ENCODE measurements around the gene SPATS1. TPM values are rescaled to one million over a fixed set of nuclear protein-coding genes. Genes with fewer than 3 reads are reported as not detected.
A peak's percentile ranks its signal among the peaks of the same experiment; 100 is the strongest.
"Not testable (repeated sequence)": the region's sequence is repeated elsewhere in the genome, so short reads cannot be mapped to it uniquely, and the experiment has no call there.

Gene SPATS1
- polyA plus RNA-seq, 3 donors from 2014 or later, result not detected

- Mint-ChIP-seq H3K4me1 (peaks cover 20 to 21% of the 10 kb centered on the region in 2 donors), H3K9me3 (peaks cover 0 to 2% (median 0%) of the 10 kb centered on the region in 6 donors), H3K36me3 (no peaks in the 10 kb centered on the region), H3K27me3 (ENCODE audit: low read depth in 3 of 3) (peaks cover 6 to 21% (median 14%) of the 10 kb centered on the region in 3 donors), H3K27ac (no peak overlapping the region), H3K4me3 (no peak overlapping the region)
- no peak for DNase-seq
Observed at GRCh38 chr6:44316481-44316880, 26.0 kb upstream of the SPATS1 start.

- peaks cover 13 to 14% of the 10 kb centered on the region in 2 donors for H3K4me1 Mint-ChIP-seq
- H3K27me3 Mint-ChIP-seq (ENCODE audit: low read depth in 3 of 3), result peaks cover 6 to 21% (median 14%) of the 10 kb centered on the region in 3 donors
- H3K27ac Mint-ChIP-seq, H3K4me3 Mint-ChIP-seq, H3K9me3 Mint-ChIP-seq, H3K36me3 Mint-ChIP-seq, DNase-seq: not testable (repeated sequence)
Observed at GRCh38 chr6:44317136-44317631, 25.3 kb upstream of the SPATS1 start.

- H3K4me1 Mint-ChIP-seq, result no peaks in the 10 kb centered on the region
- peaks cover 10 to 24% (median 12%) of the 10 kb centered on the region in 3 donors for H3K27me3 Mint-ChIP-seq (ENCODE audit: low read depth in 3 of 3)
Observed at GRCh38 chr6:44321210-44321609, 21.2 kb upstream of the SPATS1 start.

GRCh38 chr6:44327096-44327495 lies 15.4 kb upstream of the SPATS1 start:
- no peak overlapping the region for H3K4me3 Mint-ChIP-seq
- no peaks in the 10 kb centered on the region for H3K4me1 Mint-ChIP-seq
- DNase-seq, result no peak
- no peaks in the 10 kb centered on the region for H3K9me3 Mint-ChIP-seq
- H3K27me3 Mint-ChIP-seq (ENCODE audit: low read depth in 3 of 3), result peaks cover 4 to 13% (median 7%) of the 10 kb centered on the region in 3 donors
- H3K27ac Mint-ChIP-seq, result no peak overlapping the region
- H3K36me3 Mint-ChIP-seq, result no peaks in the 10 kb centered on the region

More at GRCh38 chr6:44321210-44321609, 21.2 kb upstream of the SPATS1 start:
- no peak for DNase-seq
- Mint-ChIP-seq H3K27ac (no peak overlapping the region), H3K4me3 (no peak overlapping the region), H3K36me3 (no peaks in the 10 kb centered on the region), H3K9me3 (peaks cover 0 to 2% (median 0%) of the 10 kb centered on the region in 6 donors)

- Mint-ChIP-seq H3K36me3 (no peaks in the 10 kb centered on the region), H3K4me3 (no peak overlapping the region), H3K9me3 (no peaks in the 10 kb centered on the region), H3K27ac (no peak overlapping the region), H3K27me3 (ENCODE audit: low read depth in 3 of 3) (peaks cover 2 to 9% (median 5%) of the 10 kb centered on the region in 3 donors), H3K4me1 (no peaks in the 10 kb centered on the region)
- DNase-seq, result no peak
Observed at GRCh38 chr6:44327760-44328159, 14.7 kb upstream of the SPATS1 start.

GRCh38 chr6:44328203-44328602 lies 14.2 kb upstream of the SPATS1 start:
- not testable (repeated sequence) for H3K27ac Mint-ChIP-seq; H3K4me3 Mint-ChIP-seq; DNase-seq; H3K9me3 Mint-ChIP-seq; H3K4me1 Mint-ChIP-seq; H3K36me3 Mint-ChIP-seq; H3K27me3 Mint-ChIP-seq (ENCODE audit: low read depth in 3 of 3)

- Mint-ChIP-seq H3K27me3 (ENCODE audit: low read depth in 3 of 3) (peaks cover 0 to 9% (median 5%) of the 10 kb centered on the region in 3 donors), H3K9me3 (no peaks in the 10 kb centered on the region), H3K36me3 (no peaks in the 10 kb centered on the region), H3K27ac (no peak overlapping the region), H3K4me3 (no peak overlapping the region), H3K4me1 (no peaks in the 10 kb centered on the region)
- no peak for DNase-seq
Observed at GRCh38 chr6:44329858-44330257, 12.6 kb upstream of the SPATS1 start.

- no peaks in the 10 kb centered on the region for H3K36me3 Mint-ChIP-seq
- no peak overlapping the region for H3K4me3 Mint-ChIP-seq
- no peak for DNase-seq
- H3K9me3 Mint-ChIP-seq, result no peaks in the 10 kb centered on the region
- no peak overlapping the region for H3K27ac Mint-ChIP-seq
- H3K27me3 Mint-ChIP-seq (ENCODE audit: low read depth in 3 of 3), result peaks cover 1 to 12% (median 2%) of the 10 kb centered on the region in 3 donors
- no peaks in the 10 kb centered on the region for H3K4me1 Mint-ChIP-seq
Observed at GRCh38 chr6:44332585-44332984, 9.9 kb upstream of the SPATS1 start.

GRCh38 chr6:44333273-44333919 lies 9.1 kb upstream of the SPATS1 start:
- peaks cover 1 to 12% (median 2%) of the 10 kb centered on the region in 3 donors for H3K27me3 Mint-ChIP-seq (ENCODE audit: low read depth in 3 of 3)
- no peaks in the 10 kb centered on the region for H3K36me3 Mint-ChIP-seq
- H3K9me3 Mint-ChIP-seq, result no peaks in the 10 kb centered on the region
- no peak overlapping the region for H3K27ac Mint-ChIP-seq
- H3K4me3 Mint-ChIP-seq, result no peak overlapping the region
- DNase-seq, result no peak
- no peaks in the 10 kb centered on the region for H3K4me1 Mint-ChIP-seq

- Mint-ChIP-seq H3K36me3 (no peaks in the 10 kb centered on the region), H3K4me1 (no peaks in the 10 kb centered on the region), H3K4me3 (no peak overlapping the region), H3K9me3 (no peaks in the 10 kb centered on the region), H3K27ac (no peak overlapping the region), H3K27me3 (ENCODE audit: low read depth in 3 of 3) (peaks cover 1 to 12% (median 3%) of the 10 kb centered on the region in 3 donors)
- DNase-seq, result no peak
Observed at GRCh38 chr6:44333942-44334341, 8.5 kb upstream of the SPATS1 start.

GRCh38 chr6:44335631-44336030 lies 6.8 kb upstream of the SPATS1 start:
- no peak for DNase-seq
- H3K4me1 Mint-ChIP-seq, result no peaks in the 10 kb centered on the region
- H3K4me3 Mint-ChIP-seq, result no peak overlapping the region
- no peaks in the 10 kb centered on the region for H3K36me3 Mint-ChIP-seq
- no peaks in the 10 kb centered on the region for H3K9me3 Mint-ChIP-seq
- peaks cover 1 to 7% (median 4%) of the 10 kb centered on the region in 3 donors for H3K27me3 Mint-ChIP-seq (ENCODE audit: low read depth in 3 of 3)
- no peak overlapping the region for H3K27ac Mint-ChIP-seq

GRCh38 chr6:44338228-44339122 lies 4.0 kb upstream of the SPATS1 start:
- peak; percentile 36 to 50 (median 41) for DNase-seq
- no peak overlapping the region for H3K4me3 Mint-ChIP-seq
- H3K27ac Mint-ChIP-seq, result no peak overlapping the region
- no peaks in the 10 kb centered on the region for H3K4me1 Mint-ChIP-seq
- no peaks in the 10 kb centered on the region for H3K9me3 Mint-ChIP-seq
- no peaks in the 10 kb centered on the region for H3K36me3 Mint-ChIP-seq
- H3K27me3 Mint-ChIP-seq (ENCODE audit: low read depth in 3 of 3), result peaks cover 1 to 9% (median 1%) of the 10 kb centered on the region in 3 donors

GRCh38 chr6:44339301-44339700 lies 3.1 kb upstream of the SPATS1 start:
- H3K9me3 Mint-ChIP-seq, result no peaks in the 10 kb centered on the region
- no peaks in the 10 kb centered on the region for H3K36me3 Mint-ChIP-seq
- no peaks in the 10 kb centered on the region for H3K4me1 Mint-ChIP-seq
- no peak for DNase-seq
- H3K4me3 Mint-ChIP-seq, result no peak overlapping the region
- H3K27me3 Mint-ChIP-seq (ENCODE audit: low read depth in 3 of 3), result peaks cover 1 to 11% (median 3%) of the 10 kb centered on the region in 3 donors
- H3K27ac Mint-ChIP-seq, result no peak overlapping the region

Measured in immature natural killer cell (primary cell).